ENCODE data around the gene TNFRSF1A. TPM values are rescaled to one million over a fixed set of nuclear protein-coding genes. Genes with fewer than 3 reads are reported as not detected.
A peak's percentile ranks its signal among the peaks of the same experiment; 100 is the strongest.
"Not testable (repeated sequence)": the region's sequence is repeated elsewhere in the genome, so short reads cannot be mapped to it uniquely, and the experiment has no call there.

Gene TNFRSF1A
- total RNA-seq, 1 donor from 2014 or later: 528 TPM

DNA sequence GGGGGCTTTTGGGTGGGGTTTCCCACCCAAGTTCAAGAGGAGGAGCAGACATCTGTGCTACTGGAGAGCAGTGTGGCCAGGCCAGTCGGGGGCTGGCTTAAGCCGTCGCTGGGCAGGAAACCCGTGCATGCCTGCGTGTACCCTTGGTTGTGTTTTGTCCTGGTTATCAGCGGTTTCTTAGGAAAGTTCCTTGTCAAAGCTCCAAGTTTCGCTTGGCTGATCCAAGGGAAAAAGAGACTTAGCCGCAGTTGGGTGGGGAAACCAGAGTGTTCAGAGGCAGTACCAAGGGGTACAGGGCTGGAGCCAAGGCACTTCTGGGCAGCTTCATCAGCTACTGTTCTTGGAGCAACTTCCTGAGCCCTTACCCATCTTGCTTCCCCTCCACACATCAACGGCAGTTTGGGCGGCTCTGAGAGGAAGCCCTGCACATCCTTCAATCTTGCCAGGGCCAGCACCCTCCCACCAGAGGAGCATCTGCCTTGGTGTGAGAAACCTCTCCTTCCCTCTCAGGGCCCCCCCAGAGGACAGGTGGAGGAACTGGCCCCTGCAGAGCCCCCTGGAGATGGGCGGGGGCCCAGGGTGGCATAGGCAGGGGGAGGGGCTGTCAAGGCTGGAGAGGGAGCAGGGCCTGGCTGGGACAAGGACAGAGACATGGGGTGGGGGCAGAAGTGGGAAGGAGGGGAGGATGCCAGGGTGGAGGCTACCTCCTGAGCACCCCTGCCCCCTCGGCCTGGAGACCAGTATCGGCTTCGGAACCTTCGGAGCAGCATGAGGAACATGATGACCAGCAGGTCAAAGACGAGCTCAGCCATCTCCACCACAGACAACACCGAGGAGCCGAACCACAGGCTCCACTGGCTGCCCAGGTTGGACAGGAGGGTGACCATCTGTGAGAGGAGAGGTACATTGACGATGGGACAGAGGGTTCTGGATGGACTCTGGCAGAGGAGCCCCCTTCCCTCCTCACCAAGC is 5.8 kb upstream of the TNFRSF1A start:
- Histone ChIP-seq H3K4me3 (peak overlapping the region in 1 of 2 donors; percentile 38), H3K27ac (peak overlapping the region; percentile 97 to 98), H3K9me3 (no peaks in the 10 kb centered on the region), H3K4me1 (peaks cover 20 to 47% of the 10 kb centered on the region in 2 donors), H3K36me3 (no peaks in the 10 kb centered on the region), H3K27me3 (no peaks in the 10 kb centered on the region)
- DNase-seq (ENCODE audit: low spot score in 2 of 2): peak; percentile 53 to 95
- TF ChIP-seq, protein P1, sequence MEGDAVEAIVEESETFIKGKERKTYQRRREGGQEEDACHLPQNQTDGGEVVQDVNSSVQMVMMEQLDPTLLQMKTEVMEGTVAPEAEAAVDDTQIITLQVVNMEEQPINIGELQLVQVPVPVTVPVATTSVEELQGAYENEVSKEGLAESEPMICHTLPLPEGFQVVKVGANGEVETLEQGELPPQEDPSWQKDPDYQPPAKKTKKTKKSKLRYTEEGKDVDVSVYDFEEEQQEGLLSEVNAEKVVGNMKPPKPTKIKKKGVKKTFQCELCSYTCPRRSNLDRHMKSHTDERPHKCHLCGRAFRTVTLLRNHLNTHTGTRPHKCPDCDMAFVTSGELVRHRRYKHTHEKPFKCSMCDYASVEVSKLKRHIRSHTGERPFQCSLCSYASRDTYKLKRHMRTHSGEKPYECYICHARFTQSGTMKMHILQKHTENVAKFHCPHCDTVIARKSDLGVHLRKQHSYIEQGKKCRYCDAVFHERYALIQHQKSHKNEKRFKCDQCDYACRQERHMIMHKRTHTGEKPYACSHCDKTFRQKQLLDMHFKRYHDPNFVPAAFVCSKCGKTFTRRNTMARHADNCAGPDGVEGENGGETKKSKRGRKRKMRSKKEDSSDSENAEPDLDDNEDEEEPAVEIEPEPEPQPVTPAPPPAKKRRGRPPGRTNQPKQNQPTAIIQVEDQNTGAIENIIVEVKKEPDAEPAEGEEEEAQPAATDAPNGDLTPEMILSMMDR (IDR thresholded peaks at IDR 0.05): no peak
- intact Hi-C loops (cut with DNase I): loop anchor here (10.0 kb wide), 1 partner anchor 577 kb away; the partner anchor contains the start of gene ATN1

DNA sequence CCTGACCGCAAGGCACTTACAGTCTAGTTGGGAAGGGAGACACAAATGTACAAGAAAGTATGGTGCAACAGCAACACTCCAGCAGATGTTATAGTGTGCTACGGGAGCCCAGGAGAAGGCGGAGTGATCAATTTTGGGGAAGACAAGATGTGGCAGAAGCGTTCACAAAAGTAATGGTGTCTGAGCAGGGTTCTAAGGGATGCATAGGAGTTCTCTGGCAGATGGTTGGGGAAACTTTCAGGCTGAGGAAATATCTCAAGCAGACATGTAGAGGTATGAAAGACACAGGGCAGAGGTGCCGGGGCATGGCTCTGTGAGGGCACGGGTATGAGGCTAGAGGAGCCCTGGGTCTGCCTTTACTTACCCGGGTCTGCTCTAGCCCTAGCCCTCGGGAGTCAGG is 5.1 kb upstream of the TNFRSF1A start:
- TF ChIP-seq, protein P1 (IDR thresholded peaks at IDR 0.05): peak in 1 of 3 experiments; percentile 12
- Histone ChIP-seq H3K4me1 (peaks cover 24 to 50% of the 10 kb centered on the region in 2 donors), H3K27ac (peak overlapping the region; percentile 97 to 98), H3K9me3 (no peaks in the 10 kb centered on the region), H3K27me3 (no peaks in the 10 kb centered on the region), H3K4me3 (peak overlapping the region in 1 of 2 donors; percentile 38), H3K36me3 (no peaks in the 10 kb centered on the region)
- intact Hi-C loops (cut with DNase I): loop anchor here (10.0 kb wide), 1 partner anchor 578 kb away; the partner anchor contains the start of gene ATN1
- no peak for DNase-seq (ENCODE audit: low spot score in 2 of 2)

- no peaks in the 10 kb centered on the region for H3K27me3 ChIP-seq
- peak overlapping the region; percentile 97 to 98 for H3K27ac ChIP-seq
- TF ChIP-seq, protein P1 (IDR thresholded peaks at IDR 0.05): no peak
- DNase-seq (ENCODE audit: low spot score in 2 of 2): no peak
- no peak overlapping the region for H3K4me3 ChIP-seq
- no peaks in the 10 kb centered on the region for H3K36me3 ChIP-seq
- H3K9me3 ChIP-seq: no peaks in the 10 kb centered on the region
- intact Hi-C loops (cut with DNase I): loop anchor here (10.0 kb wide), 1 partner anchor 578 kb away; the partner anchor contains the start of gene ATN1
- peaks cover 24 to 50% of the 10 kb centered on the region in 2 donors for H3K4me1 ChIP-seq
These were observed 4.5 kb upstream of the TNFRSF1A start for GRCh38 chr12:6346235-6346832.

- Histone ChIP-seq H3K27me3 (no peaks in the 10 kb centered on the region), H3K4me3 (no peak overlapping the region), H3K9me3 (no peaks in the 10 kb centered on the region), H3K27ac (peak overlapping the region; percentile 97 to 98), H3K36me3 (peaks cover 0 to 3% of the 10 kb centered on the region in 2 donors), H3K4me1 (peaks cover 24 to 50% of the 10 kb centered on the region in 2 donors)
- TF ChIP-seq, protein P1 (IDR thresholded peaks at IDR 0.05): no peak
- peak; percentile 81 to 97 for DNase-seq (ENCODE audit: low spot score in 2 of 2)
- intact Hi-C loops (cut with DNase I): loop anchor here (1.0 to 10.0 kb wide), 2 partner anchors 9 to 579 kb away; partner anchors contain the start of gene ATN1
These were observed 3.6 kb upstream of the TNFRSF1A start for GRCh38 chr12:6345319-6346091.

DNA sequence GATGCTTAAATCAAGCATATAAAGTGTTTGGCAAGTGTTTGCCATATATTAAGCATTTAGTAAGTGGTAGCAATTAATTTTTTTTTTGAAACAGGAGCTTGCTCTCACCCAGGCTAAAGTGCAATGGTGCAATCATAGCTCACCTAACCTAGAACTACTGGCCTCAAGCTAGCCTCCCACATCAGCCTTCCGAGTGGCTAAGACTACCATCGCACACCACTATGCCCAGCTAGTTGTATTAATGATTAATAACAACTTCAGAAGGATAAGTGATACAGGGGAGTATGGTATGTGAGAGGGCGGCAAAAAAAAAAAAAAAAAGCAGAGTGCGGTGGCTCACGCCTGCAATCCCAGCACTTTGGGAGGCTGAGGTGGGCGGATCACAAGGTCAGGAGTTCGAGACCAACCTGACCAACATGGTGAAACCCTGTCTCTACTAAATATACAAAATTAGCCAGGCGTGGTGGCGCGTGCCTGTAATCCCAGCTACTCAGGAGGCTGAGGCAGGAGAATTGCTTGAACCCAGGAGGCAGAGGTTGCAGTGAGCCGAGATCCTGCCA is 2.3 kb upstream of the TNFRSF1A start:
- not testable (repeated sequence) for H3K36me3 ChIP-seq; DNase-seq (ENCODE audit: low spot score in 2 of 2); H3K4me3 ChIP-seq; H3K9me3 ChIP-seq; H3K27me3 ChIP-seq
- intact Hi-C loops (cut with DNase I): loop anchor here (10.0 kb wide), 1 partner anchor 581 kb away; the partner anchor contains the start of gene ATN1
- peak overlapping the region; percentile 97 to 98 for H3K27ac ChIP-seq
- peaks cover 24 to 50% of the 10 kb centered on the region in 2 donors for H3K4me1 ChIP-seq

Data from ascending aorta (tissue), 2 donors.